Endothelial cell of umbilical vein (primary cell): ENCODE data around the gene ZNF33B.

ENCODE experiments used
- CTCF ChIP-seq, 2 donors: IDR thresholded peaks; 1 replicate in 1 of 2; 2 replicates in 1 of 2; pipeline ENCODE4 v1.5.1; 2011; ENCODE audit warnings: low read length in 2 of 2, mild to moderate bottlenecking in 2 of 2, moderate library complexity in 2 of 2, control low read depth in 1 of 2, inconsistent platforms in 1 of 2, low read depth in 1 of 2; ENCODE audit not compliant: insufficient read depth in 1 of 2; ENCODE audit errors: extremely low read depth in 1 of 2
- EZH2 ChIP-seq: IDR thresholded peaks from 2 replicates; pipeline ENCODE4 v1.6.1; 2012; ENCODE audit warnings: borderline replicate concordance, low read depth, mild to moderate bottlenecking, moderate library complexity, low read length, inconsistent platforms; ENCODE audit not compliant: severe bottlenecking
- FOS ChIP-seq: IDR thresholded peaks from 2 replicates; pipeline ENCODE4 v1.6.1; 2011; ENCODE audit warnings: mild to moderate bottlenecking, low read length, moderate library complexity, borderline replicate concordance; ENCODE audit not compliant: insufficient read depth
- GATA2 ChIP-seq: IDR thresholded peaks from 2 replicates; pipeline ENCODE4 v1.7.0; 2011; ENCODE audit warnings: low read depth, mild to moderate bottlenecking, moderate library complexity, mixed read lengths, low read length; ENCODE audit not compliant: insufficient read length, insufficient read depth
- JUN ChIP-seq: IDR thresholded peaks from 2 replicates; pipeline ENCODE4 v1.6.1; 2011; ENCODE audit warnings: borderline replicate concordance, low read depth; ENCODE audit not compliant: insufficient read length, insufficient read depth
- MAX ChIP-seq: IDR thresholded peaks from 2 replicates; pipeline ENCODE4 v1.6.1; 2011; ENCODE audit not compliant: insufficient read depth, insufficient read length
- MYC ChIP-seq: IDR thresholded peaks from one replicate; pipeline ENCODE4 v1.6.1; 2011; ENCODE audit warnings: mild to moderate bottlenecking, low read depth, low read length
- POLR2A ChIP-seq: IDR thresholded peaks from 2 replicates; pipeline ENCODE4 v1.6.1; 2012; ENCODE audit warnings: low read depth, mild to moderate bottlenecking, control low read depth, low read length
- POLR2AphosphoS5 ChIP-seq: IDR thresholded peaks from 2 replicates; pipeline ENCODE4 v1.6.1; 2012; ENCODE audit warnings: low read depth, mild to moderate bottlenecking, control low read depth, low read length, moderate library complexity; ENCODE audit not compliant: insufficient read depth

- TF ChIP-seq CTCF (IDR thresholded peaks at IDR 0.05; ENCODE audit: extremely low read depth in 1 of 2, insufficient read depth in 1 of 2, low read depth in 1 of 2, low read length in 2 of 2) (no peak), POLR2A (no peak), MYC (no peak), MAX (no peak), EZH2 (no peak), FOS (no peak), GATA2 (no peak), POLR2AphosphoS5 (no peak), JUN (no peak)
These were observed 7.1 kb upstream of the ZNF33B start for GRCh38 chr10:42645516-42645915.
